Endodermal cell (in vitro differentiated cells): ENCODE data around the gene CRB2. TPM values are rescaled to one million over a fixed set of nuclear protein-coding genes. Genes with fewer than 3 reads are reported as not detected.

ENCODE experiments used
- DNase-seq: peaks from one replicate; pipeline ENCODE4 v3.0.0-alpha.2; 2017
- H3K27ac ChIP-seq: 2 replicates; pipeline ENCODE4 v1.5.1; 2013; ENCODE audit warnings: mild to moderate bottlenecking, low read depth, low read length, moderate library complexity
- H3K27me3 ChIP-seq: 2 replicates; pipeline ENCODE4 v1.6.1; 2013; ENCODE audit warnings: mild to moderate bottlenecking, low read length, moderate library complexity; ENCODE audit not compliant: insufficient read depth, control insufficient read depth, poor library complexity, severe bottlenecking
- H3K36me3 ChIP-seq: 2 replicates; pipeline ENCODE4 v1.7.0; 2013; ENCODE audit warnings: mild to moderate bottlenecking, low read length, moderate library complexity; ENCODE audit not compliant: control insufficient read depth, insufficient read depth
- H3K4me1 ChIP-seq: one replicate; pipeline ENCODE4 v1.7.0; 2013; ENCODE audit warnings: low read length; ENCODE audit not compliant: control insufficient read depth, insufficient read depth
- H3K4me3 ChIP-seq: 2 replicates; pipeline ENCODE4 v1.5.1; 2013; ENCODE audit warnings: mild to moderate bottlenecking, low read length, moderate library complexity
- H3K9ac ChIP-seq: 2 replicates; pipeline ENCODE4 v1.6.1; 2013; ENCODE audit warnings: mild to moderate bottlenecking, low read length, moderate library complexity; ENCODE audit not compliant: poor library complexity, severe bottlenecking; ENCODE audit errors: extremely low read depth
- H3K9me3 ChIP-seq: 2 replicates; pipeline ENCODE4 v1.6.1; 2013; ENCODE audit warnings: mild to moderate bottlenecking, low read length, moderate library complexity; ENCODE audit not compliant: control insufficient read depth
- H3K27ac Mint-ChIP-seq: 2 replicates; pipeline ENCODE4 v1.8.0; 2020; ENCODE audit warnings: mixed read lengths
- H3K27me3 Mint-ChIP-seq: 2 replicates; pipeline ENCODE4 v1.8.0; 2021; ENCODE audit warnings: mild to moderate bottlenecking, mixed read lengths; ENCODE audit not compliant: insufficient read depth
- H3K36me3 Mint-ChIP-seq: 2 replicates; pipeline ENCODE4 v1.8.0; 2020; ENCODE audit warnings: low read depth, mixed read lengths
- H3K4me1 Mint-ChIP-seq: 2 replicates; pipeline ENCODE4 v1.8.0; 2020; ENCODE audit warnings: mixed read lengths
- H3K4me3 Mint-ChIP-seq: 2 replicates; pipeline ENCODE4 v1.8.0; 2020; ENCODE audit warnings: mild to moderate bottlenecking, moderate library complexity, mixed read lengths
- H3K9me3 Mint-ChIP-seq: 2 replicates; pipeline ENCODE4 v1.8.0; 2020; ENCODE audit warnings: mild to moderate bottlenecking, mixed read lengths
- CTCF ChIP-seq: fragments of 200-600 bp; sonication (generic); conservative IDR thresholded peaks from 2 replicates; pipeline ENCODE4 v1.5.0; 2021; ENCODE audit warnings: antibody characterized with exemption, mild to moderate bottlenecking
- WGBS, 2 experiments: methylation state at CpG; one replicate each; pipeline versions ENCODE4 v1.1.5 to v1.1.7; 2013; ENCODE audit warnings: missing lambda C conversion rate in 2 of 2, mixed read lengths in 1 of 2; ENCODE audit not compliant: insufficient coverage in 1 of 2, insufficient read length in 1 of 2; 5-methylcytosine and 5-hydroxymethylcytosine counted together
- total RNA-seq, 2 donors: library from RNA; stranded (reverse); fragmentation: NEBNext Ultra II Directional in 1 of 2; extraction: Animal tissue kit (Norgen Biotek cat#: 25700) in 1 of 2; gene quantifications; 2 replicates in 1 of 2; 3 replicates in 1 of 2; pipeline ENCODE4 v1.2.1, GENCODE V29; 2021

Gene CRB2
- total RNA-seq, 2 donors from 2014 or later = 0.75 to 2.0 TPM

GRCh38 chr9:123378025-123378424 lies 22.0 kb downstream of the CRB2 start:
- no peak for TF ChIP-seq CTCF
- 87 to 95% methylated on average over 6 to 10 of the region's 10 CpGs for whole genome bisulfite sequencing, 2 experiments
- Histone ChIP-seq H3K36me3 (no peaks in the 10 kb centered on the region), H3K27me3 (peaks cover 19% of the 10 kb centered on the region), H3K4me1 (peaks cover 7% of the 10 kb centered on the region), H3K4me3 (no peak overlapping the region), H3K9ac (no peak overlapping the region), H3K9me3 (no peaks in the 10 kb centered on the region), H3K27ac (peak overlapping the region; percentile 54)
- DNase-seq = no peak
- H3K27ac Mint-ChIP-seq = no peak overlapping the region
- no peaks in the 10 kb centered on the region for H3K36me3 Mint-ChIP-seq
- H3K9me3 Mint-ChIP-seq = no peaks in the 10 kb centered on the region
- H3K4me3 Mint-ChIP-seq = no peak overlapping the region
- H3K4me1 Mint-ChIP-seq = peaks cover 4% of the 10 kb centered on the region
- peaks cover 18% of the 10 kb centered on the region for H3K27me3 Mint-ChIP-seq

- WGBS, 2 experiments = 94% methylated on average over 13 to 30 of the region's 30 CpGs
These were observed 23.1 kb downstream of the CRB2 start for GRCh38 chr9:123378956-123379660.

GRCh38 chr9:123380852-123381705 lies 25.1 kb downstream of the CRB2 start:
- H3K27ac ChIP-seq = no peak overlapping the region

More at GRCh38 chr9:123378956-123379660, 23.1 kb downstream of the CRB2 start:
- no peak for TF ChIP-seq CTCF
- peaks cover 13% of the 10 kb centered on the region for H3K27me3 Mint-ChIP-seq
- Histone ChIP-seq H3K27me3 (peaks cover 8% of the 10 kb centered on the region), H3K9me3 (no peaks in the 10 kb centered on the region), H3K36me3 (no peaks in the 10 kb centered on the region), H3K27ac (peak overlapping the region; percentile 21), H3K4me3 (no peak overlapping the region), H3K4me1 (peaks cover 4% of the 10 kb centered on the region), H3K9ac (no peak overlapping the region)
- H3K36me3 Mint-ChIP-seq = no peaks in the 10 kb centered on the region
- H3K9me3 Mint-ChIP-seq = no peaks in the 10 kb centered on the region
- no peak overlapping the region for H3K27ac Mint-ChIP-seq
- no peak overlapping the region for H3K4me3 Mint-ChIP-seq
- peaks cover 2% of the 10 kb centered on the region for H3K4me1 Mint-ChIP-seq
- no peak for DNase-seq

More at GRCh38 chr9:123380852-123381705, 25.1 kb downstream of the CRB2 start:
- TF ChIP-seq CTCF = no peak
- H3K4me1 Mint-ChIP-seq = no peaks in the 10 kb centered on the region
- H3K27me3 Mint-ChIP-seq = peaks cover 2% of the 10 kb centered on the region
- Histone ChIP-seq H3K27me3 (no peaks in the 10 kb centered on the region), H3K36me3 (no peaks in the 10 kb centered on the region), H3K9ac (no peak overlapping the region), H3K4me3 (no peak overlapping the region), H3K9me3 (no peaks in the 10 kb centered on the region), H3K4me1 (no peaks in the 10 kb centered on the region)
- DNase-seq = no peak
- H3K27ac Mint-ChIP-seq = no peak overlapping the region
- H3K9me3 Mint-ChIP-seq = no peaks in the 10 kb centered on the region
- no peaks in the 10 kb centered on the region for H3K36me3 Mint-ChIP-seq
- WGBS, 2 experiments = 90 to 98% methylated on average over 11 to 28 of the region's 28 CpGs
- no peak overlapping the region for H3K4me3 Mint-ChIP-seq
